Mucosa of descending colon (tissue), 3 donors: ENCODE data around the gene DCAF4. TPM values are rescaled to one million over a fixed set of nuclear protein-coding genes. Genes with fewer than 3 reads are reported as not detected.
A peak's percentile ranks its signal among the peaks of the same experiment; 100 is the strongest.

Experiments
- ATAC-seq: fragments of 200-7000 bp; cut with Tn5 transposase; one replicate; pipeline ENCODE4 v1.9.1; 2020; ENCODE audit warnings: mild to moderate bottlenecking, moderate library complexity
- DNase-seq, 3 donors: peaks; one replicate each; pipeline ENCODE4 v3.0.0-alpha.2; 2020
- H3K36me3 ChIP-seq: fragments of 200-600 bp; one replicate; pipeline ENCODE4 v1.8.0; 2021; ENCODE audit warnings: low read depth, mild to moderate bottlenecking
- H3K4me1 ChIP-seq: fragments of 200-600 bp; one replicate; pipeline ENCODE4 v1.8.0; 2021; ENCODE audit warnings: low read depth, mild to moderate bottlenecking
- H3K4me3 ChIP-seq: fragments of 200-600 bp; one replicate; pipeline ENCODE4 v1.8.0; 2021; ENCODE audit warnings: mild to moderate bottlenecking
- H3K9me3 ChIP-seq: fragments of 200-600 bp; one replicate; pipeline ENCODE4 v1.8.0; 2021; ENCODE audit warnings: mild to moderate bottlenecking
- intact Hi-C, 2 donors: fragments of 100-400 bp; cut with DNase I in 1 of 2; cut with micrococcal nuclease in 1 of 2; formaldehyde crosslinking; loops; one replicate each; pipeline versions ENCODE4 v1.11.0 to v1.11.1; 2022; cut with DNase I, micrococcal nuclease
- total RNA-seq, 3 donors: library from RNA; stranded (reverse); fragmentation: NEBNext Ultra II Directional in 2 of 3; extraction: Animal tissue kit (Norgen Biotek cat#: 25700) in 2 of 3; gene quantifications; one replicate each; pipeline versions ENCODE4 v1.2.1 to v1.2.4, GENCODE V29; 2021 to 2023
- TF ChIP-seq, protein P1 (sequence below): fragments of 200-600 bp; IDR thresholded peaks from one replicate; pipeline ENCODE4 v1.8.0; 2022; ENCODE audit warnings: antibody characterized with exemption, mild to moderate bottlenecking
- donor health status: DM: no; HTN: no; CAD: no; lungs with moderate emphysema.
- donor health status: DM: no; HTN: no; CAD: no.
- donor health status: DM: no; HTN: yes; CAD: no.

DCAF4 gene
- total RNA-seq, 3 donors from 2014 or later, result 13.9 to 27.0 (median 15.7) TPM

DNA sequence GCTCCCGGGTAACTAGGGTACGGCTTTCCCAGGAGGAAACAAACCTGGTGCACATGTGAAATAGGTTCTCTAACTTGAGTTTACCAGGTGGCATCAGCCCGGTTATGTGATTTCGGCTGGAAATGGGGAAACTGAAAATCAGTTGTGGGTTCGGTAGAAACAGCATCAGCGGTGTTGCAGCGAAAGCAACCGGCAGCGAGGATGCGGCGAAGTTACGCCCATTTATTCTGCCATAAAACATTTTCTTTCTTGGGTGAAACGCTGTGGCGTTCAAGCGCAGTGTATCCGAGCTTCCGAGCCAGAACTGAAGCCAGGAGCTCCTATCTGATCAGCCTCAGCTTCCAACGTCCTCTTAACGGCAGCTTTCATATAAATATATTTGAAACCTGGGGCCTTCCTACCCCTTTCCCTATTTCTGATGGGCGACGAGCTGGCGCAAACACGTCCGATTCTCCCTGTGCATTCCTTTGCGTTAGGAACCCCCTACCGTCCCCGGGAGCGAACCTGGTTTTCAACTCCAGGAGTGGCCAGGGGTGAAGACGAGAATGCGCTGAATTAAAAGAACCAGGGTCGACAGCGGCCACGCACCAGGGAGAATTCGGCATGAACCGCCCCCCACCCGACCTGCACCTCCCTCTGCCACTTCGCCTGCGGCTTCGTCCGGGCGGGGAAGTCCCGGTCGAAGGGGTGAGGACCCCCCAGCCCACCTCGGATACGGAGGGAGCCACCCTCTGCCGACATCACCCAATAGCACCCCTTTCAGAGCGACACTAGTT, 34.0 kb upstream of the DCAF4 start:
- Histone ChIP-seq H3K36me3 (no peaks in the 10 kb centered on the region), H3K4me1 (peaks cover 10% of the 10 kb centered on the region), H3K4me3 (no peak overlapping the region), H3K9me3 (no peaks in the 10 kb centered on the region)
- peak; percentile 38 to 57 (median 46) for DNase-seq
- intact Hi-C loops, result no loop called here
- TF ChIP-seq, protein P1, sequence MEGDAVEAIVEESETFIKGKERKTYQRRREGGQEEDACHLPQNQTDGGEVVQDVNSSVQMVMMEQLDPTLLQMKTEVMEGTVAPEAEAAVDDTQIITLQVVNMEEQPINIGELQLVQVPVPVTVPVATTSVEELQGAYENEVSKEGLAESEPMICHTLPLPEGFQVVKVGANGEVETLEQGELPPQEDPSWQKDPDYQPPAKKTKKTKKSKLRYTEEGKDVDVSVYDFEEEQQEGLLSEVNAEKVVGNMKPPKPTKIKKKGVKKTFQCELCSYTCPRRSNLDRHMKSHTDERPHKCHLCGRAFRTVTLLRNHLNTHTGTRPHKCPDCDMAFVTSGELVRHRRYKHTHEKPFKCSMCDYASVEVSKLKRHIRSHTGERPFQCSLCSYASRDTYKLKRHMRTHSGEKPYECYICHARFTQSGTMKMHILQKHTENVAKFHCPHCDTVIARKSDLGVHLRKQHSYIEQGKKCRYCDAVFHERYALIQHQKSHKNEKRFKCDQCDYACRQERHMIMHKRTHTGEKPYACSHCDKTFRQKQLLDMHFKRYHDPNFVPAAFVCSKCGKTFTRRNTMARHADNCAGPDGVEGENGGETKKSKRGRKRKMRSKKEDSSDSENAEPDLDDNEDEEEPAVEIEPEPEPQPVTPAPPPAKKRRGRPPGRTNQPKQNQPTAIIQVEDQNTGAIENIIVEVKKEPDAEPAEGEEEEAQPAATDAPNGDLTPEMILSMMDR, result no peak
- no peak for ATAC-seq

GRCh38 chr14:72892879-72893635, 33.2 kb upstream of the DCAF4 start:
- ATAC-seq (peak; percentile 37), DNase-seq (peak; percentile 35 to 63 (median 56))
- Histone ChIP-seq H3K36me3 (no peaks in the 10 kb centered on the region), H3K4me1 (peaks cover 10% of the 10 kb centered on the region), H3K4me3 (peak overlapping the region; percentile 49), H3K9me3 (no peaks in the 10 kb centered on the region)
- intact Hi-C loops, result no loop called here
- TF ChIP-seq, protein P1, result no peak

DNA sequence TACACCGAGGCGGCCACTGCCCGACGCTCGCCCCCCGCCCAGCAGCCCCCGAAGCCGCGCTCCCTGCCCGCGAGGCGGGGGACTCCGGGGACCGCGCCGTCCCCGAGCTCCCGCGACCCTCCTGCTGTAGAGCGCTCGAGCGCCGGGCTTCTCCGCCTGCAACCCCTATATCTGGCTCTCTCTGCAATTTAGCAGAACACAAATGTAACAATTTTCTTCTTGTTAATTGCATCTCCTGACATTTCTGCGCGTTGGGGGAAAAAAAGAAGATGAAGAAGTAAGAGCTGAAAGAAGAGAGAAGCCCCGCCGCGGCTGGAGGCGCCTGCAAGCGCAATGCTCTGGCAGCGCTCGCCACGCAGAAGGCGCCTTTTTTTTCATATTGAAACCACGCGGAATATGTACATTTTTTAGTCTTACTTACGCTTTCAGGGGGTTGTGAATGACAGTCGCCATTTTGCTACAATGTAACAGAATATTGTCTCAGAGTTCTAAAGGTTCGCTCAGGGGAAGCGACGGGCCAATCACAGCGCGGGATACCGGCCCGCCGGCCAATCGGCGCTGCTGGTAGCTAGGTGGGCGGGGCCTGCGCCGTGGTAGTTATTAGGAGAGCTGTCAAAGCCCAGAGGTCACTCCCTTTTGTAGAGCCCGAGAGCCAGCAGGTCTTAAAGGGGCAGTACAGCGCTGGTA, 32.5 kb upstream of the DCAF4 start, which contains the start of gene DPF3:
Gene DPF3, minus strand, starts transcription at position 466 of the 687 bp plus-strand sequence. Its CDS starts 13 bp downstream, at position 453.
- Histone ChIP-seq H3K9me3 (no peaks in the 10 kb centered on the region), H3K4me1 (peaks cover 10% of the 10 kb centered on the region), H3K36me3 (no peaks in the 10 kb centered on the region), H3K4me3 (peak within 1 kb of the TSS; percentile 49)
- ATAC-seq (peak; percentile 98), DNase-seq (peak; percentile 97 to 99 (median 98))
- intact Hi-C loops, result no loop called here
- TF ChIP-seq, protein P1, result no peak

DNA sequence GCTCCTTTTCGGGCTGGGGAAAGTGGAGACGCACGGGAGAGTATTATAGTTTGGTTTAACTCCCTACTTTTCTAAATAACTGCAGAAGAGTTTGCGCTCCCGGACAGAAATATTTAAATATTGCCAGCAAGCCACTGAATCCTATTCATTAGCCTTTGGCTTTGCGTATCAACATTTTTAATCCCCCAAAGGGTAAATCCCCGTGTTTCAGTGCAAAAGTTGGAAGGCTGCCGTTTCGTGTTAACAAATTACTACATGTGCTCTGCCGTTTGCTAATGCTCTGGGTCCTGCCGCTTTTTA, 32.0 kb upstream of the DCAF4 start:
- intact Hi-C loops, result no loop called here
- Histone ChIP-seq H3K4me3 (peak overlapping the region; percentile 3), H3K36me3 (no peaks in the 10 kb centered on the region), H3K4me1 (peaks cover 10% of the 10 kb centered on the region), H3K9me3 (no peaks in the 10 kb centered on the region)
- TF ChIP-seq, protein P1, result no peak
- no peak for ATAC-seq
- DNase-seq, result no peak

DNA sequence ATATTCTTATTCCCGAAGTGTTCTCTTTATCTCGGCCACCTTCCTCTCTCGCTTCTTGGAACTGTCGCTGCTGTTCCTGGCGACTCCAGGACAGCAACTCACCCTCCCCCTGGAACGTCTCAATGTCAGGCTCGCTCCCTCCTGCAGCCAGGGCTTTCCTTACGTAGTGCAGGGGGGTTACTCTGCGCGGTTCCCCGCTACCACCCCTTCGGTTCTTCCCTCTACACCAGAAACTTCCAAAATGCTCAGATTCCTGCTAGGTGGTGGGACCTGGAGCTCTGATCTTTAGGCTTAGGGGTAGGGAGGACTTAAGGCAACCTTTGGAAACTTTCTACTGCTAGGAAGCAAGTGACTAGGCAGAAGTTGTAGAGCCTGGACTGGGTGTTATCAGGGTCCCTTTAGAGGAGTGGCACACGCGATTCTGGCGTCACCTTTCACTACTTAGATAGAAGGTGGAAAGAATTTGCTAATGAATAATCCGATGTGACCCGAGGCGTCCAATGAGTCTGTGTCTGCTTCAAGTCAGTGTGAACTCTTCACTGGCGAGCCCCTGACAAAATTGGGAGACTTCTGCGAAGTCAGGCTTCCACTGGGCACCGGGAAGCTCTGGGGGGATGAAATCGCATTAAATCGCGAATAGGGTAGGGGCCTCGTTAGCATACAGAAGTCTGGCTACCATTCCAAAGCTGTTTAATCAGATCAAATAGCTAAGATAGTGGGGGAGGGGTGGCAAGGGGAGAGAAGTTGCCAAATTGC, 31.5 kb upstream of the DCAF4 start:
- peak; percentile 50 for ATAC-seq

More for the DNA sequence above, 31.5 kb upstream of the DCAF4 start:
- TF ChIP-seq, protein P1, result no peak
- Histone ChIP-seq H3K9me3 (no peaks in the 10 kb centered on the region), H3K4me1 (peaks cover 10% of the 10 kb centered on the region), H3K4me3 (peak overlapping the region; percentile 3), H3K36me3 (no peaks in the 10 kb centered on the region)
- DNase-seq, result peak in 2 of 3 donors; percentile 44 to 53
- intact Hi-C loops, result no loop called here
